Adipocyte (in vitro differentiated cells): ENCODE results near the gene ARMC5.

Experiments
- DNase-seq: peaks from one replicate; pipeline ENCODE4 v3.0.0-alpha.2; 2015; ENCODE audit warnings: low read depth
- H3K27me3 ChIP-seq: replicated peaks from 2 replicates; pipeline ENCODE4 v1.7.0; 2013; ENCODE audit warnings: mild to moderate bottlenecking, low read length, moderate library complexity; ENCODE audit not compliant: control insufficient read depth, insufficient read depth
- H3K36me3 ChIP-seq: 2 replicates; pipeline ENCODE4 v1.7.0; 2013; ENCODE audit warnings: low read length, mild to moderate bottlenecking, moderate library complexity; ENCODE audit not compliant: control insufficient read depth, insufficient read depth, severe bottlenecking
- H3K4me1 ChIP-seq: 2 replicates; pipeline ENCODE4 v1.7.0; 2013; ENCODE audit warnings: mild to moderate bottlenecking, low read length, moderate library complexity; ENCODE audit not compliant: control insufficient read depth, insufficient read depth
- H3K4me3 ChIP-seq: 2 replicates; pipeline ENCODE4 v1.7.0; 2013; ENCODE audit warnings: mild to moderate bottlenecking, low read length, moderate library complexity
- H3K9ac ChIP-seq: 2 replicates; pipeline ENCODE4 v1.7.0; 2013; ENCODE audit warnings: mild to moderate bottlenecking, low read length, moderate library complexity
- H3K9me3 ChIP-seq: 2 replicates; pipeline ENCODE4 v1.7.0; 2013; ENCODE audit warnings: mild to moderate bottlenecking, low read length, moderate library complexity; ENCODE audit not compliant: control insufficient read depth

The ARMC5 gene

GRCh38 chr16:31452631-31453106 is 6.6 kb upstream of the ARMC5 start:
- Histone ChIP-seq H3K27me3 (no peaks in the 10 kb centered on the region), H3K9ac (peak overlapping the region; percentile 77), H3K9me3 (no peaks in the 10 kb centered on the region), H3K4me1 (peaks cover 58% of the 10 kb centered on the region), H3K36me3 (no peaks in the 10 kb centered on the region), H3K4me3 (peak overlapping the region; percentile 63)
- DNase-seq = peak; percentile 90

GRCh38 chr16:31453255-31454204 is 5.8 kb upstream of the ARMC5 start:
- Histone ChIP-seq H3K27me3 (no peaks in the 10 kb centered on the region), H3K36me3 (no peaks in the 10 kb centered on the region), H3K9me3 (no peaks in the 10 kb centered on the region), H3K4me1 (peaks cover 62% of the 10 kb centered on the region), H3K9ac (peak overlapping the region; percentile 77), H3K4me3 (peak overlapping the region; percentile 63)
- peak; percentile 44 for DNase-seq

DNA sequence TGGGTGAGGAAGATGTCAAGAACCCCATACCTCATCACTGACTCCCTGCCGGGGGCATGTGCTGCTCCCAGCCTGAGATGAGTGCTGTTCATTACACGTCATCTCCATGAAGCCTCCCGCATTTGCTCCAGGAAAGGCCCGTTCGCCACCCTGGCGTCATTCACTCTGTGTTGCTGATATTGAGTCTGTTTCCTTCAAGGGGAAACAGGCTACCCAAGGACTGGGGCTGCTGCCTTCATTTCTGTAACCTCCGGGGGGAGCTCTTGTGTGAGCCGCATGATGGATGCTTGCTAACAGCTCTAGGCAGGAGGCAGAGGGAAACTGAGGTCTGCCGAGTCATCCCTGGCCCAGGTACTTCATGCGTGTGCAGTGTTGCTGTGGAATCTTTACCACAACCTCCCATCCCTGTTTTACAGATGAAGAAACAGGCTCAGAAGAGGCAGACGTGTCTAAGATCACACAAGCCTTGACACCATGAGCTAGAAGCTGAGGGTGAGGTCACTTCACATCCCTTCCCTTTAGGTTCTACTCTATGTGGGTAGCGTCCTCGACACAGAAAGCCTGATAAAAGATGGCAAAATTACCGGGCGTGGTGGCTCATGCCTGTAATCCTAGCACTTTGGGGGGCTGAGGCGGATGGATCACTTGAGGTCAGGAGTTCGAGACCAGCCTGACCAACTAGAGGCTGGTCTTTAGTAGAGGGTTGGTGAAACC is 3.5 kb upstream of the ARMC5 start:
- Histone ChIP-seq H3K27me3 (no peaks in the 10 kb centered on the region), H3K9me3 (no peaks in the 10 kb centered on the region), H3K36me3 (no peaks in the 10 kb centered on the region), H3K9ac (peak overlapping the region; percentile 2), H3K4me1 (peaks cover 71% of the 10 kb centered on the region), H3K4me3 (peak overlapping the region; percentile 4)
- DNase-seq = peak; percentile 24

DNA sequence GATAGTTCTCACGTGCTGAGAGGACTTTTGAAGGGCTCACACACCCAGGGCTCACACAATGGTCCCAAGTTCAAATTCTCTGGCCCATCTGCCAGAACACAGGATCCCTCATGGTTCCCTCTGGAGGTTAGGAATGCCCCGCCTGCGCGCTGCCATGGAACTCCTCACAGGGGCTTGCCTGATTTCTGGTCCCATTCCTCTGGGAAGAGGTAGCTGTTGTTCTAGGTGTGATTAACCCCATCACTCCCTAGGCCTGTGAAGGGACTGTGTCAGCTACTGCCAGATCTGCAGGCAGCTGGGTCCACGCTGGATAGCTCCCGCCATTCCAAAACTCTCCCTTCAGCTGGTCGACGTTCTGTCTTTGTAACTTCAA is 2.3 kb upstream of the ARMC5 start:
- Histone ChIP-seq H3K4me3 (peak overlapping the region; percentile 92), H3K36me3 (peaks cover 2% of the 10 kb centered on the region), H3K27me3 (no peaks in the 10 kb centered on the region), H3K4me1 (peaks cover 63% of the 10 kb centered on the region), H3K9me3 (no peaks in the 10 kb centered on the region), H3K9ac (peak overlapping the region; percentile 99)
- no peak for DNase-seq

GRCh38 chr16:31458073-31458843 is 1.0 kb upstream of the ARMC5 start:
- Histone ChIP-seq H3K4me3 (peak overlapping the region; percentile 92), H3K27me3 (no peaks in the 10 kb centered on the region), H3K9ac (peak overlapping the region; percentile 99), H3K9me3 (no peaks in the 10 kb centered on the region), H3K36me3 (peaks cover 13% of the 10 kb centered on the region), H3K4me1 (peaks cover 50% of the 10 kb centered on the region)
- DNase-seq = peak; percentile 65

DNA sequence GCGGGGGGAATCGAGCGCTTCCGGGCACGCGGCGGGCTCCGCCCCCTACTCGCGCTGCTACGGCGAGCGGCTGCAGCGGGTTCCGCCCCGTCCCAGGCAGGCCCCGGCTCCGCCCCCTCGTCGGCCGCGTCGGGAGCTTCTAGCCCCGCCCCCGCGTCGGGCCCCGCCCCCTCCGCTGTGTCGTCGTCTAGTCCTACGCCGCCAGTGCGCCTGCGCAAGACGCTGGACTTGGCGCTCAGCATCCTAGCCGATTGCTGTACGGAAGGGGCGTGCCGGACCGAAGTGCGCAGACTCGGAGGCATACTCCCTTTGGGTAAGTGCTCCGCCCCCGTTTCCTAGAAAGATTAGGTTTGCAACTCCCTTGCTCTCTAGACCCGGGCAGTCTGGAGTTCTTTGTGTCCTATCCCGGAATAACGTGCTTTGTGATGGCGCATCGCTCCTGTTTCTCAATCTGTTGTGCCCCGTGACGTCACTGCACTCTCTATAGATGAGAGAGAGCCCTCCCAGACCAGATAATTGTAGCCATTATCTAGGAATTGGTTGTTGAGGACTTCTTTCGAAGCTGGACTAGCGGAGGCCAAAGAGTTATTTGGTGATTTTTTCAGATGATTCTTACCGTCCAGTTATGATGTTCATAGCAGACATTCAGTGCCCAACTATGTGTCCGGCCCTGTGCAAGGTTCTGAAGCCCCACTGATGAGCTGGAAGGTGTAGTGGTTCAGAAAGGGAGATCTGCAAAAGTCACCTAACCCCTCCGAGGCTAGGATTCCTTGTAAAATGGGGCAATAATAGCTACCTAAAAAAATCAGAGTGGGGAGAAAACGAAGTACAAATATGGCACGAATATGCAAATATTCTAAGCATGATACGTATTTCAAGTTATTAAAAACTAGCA is 633 bp downstream of the ARMC5 start:
- Histone ChIP-seq H3K4me1 (peaks cover 37% of the 10 kb centered on the region), H3K9ac (peak overlapping the region; percentile 99), H3K27me3 (no peaks in the 10 kb centered on the region), H3K4me3 (peak overlapping the region; percentile 92), H3K9me3 (no peaks in the 10 kb centered on the region), H3K36me3 (peaks cover 24% of the 10 kb centered on the region)
- peak; percentile 100 for DNase-seq

DNA sequence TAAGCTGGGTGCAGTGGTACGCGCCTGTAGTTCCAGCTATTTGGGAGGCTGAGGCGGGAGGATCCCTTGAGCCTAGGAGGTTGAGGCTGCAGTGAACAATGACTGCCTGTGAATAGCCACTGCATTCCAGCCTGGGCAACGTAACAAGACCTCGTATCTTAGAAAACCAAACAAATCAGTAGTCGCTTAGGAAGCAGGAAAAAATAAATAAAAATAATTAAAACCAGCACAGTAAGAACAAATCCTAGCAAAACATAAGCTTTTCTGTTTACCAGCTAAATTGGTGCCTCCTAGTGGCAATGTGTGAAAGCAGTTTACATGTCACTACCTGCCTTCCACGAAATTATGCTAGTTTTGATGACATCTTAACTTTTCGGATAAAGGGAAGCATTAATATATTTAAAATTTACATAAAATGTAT is 1.3 kb downstream of the ARMC5 start:
- Histone ChIP-seq H3K4me1 (peaks cover 31% of the 10 kb centered on the region), H3K36me3 (peaks cover 28% of the 10 kb centered on the region), H3K9me3 (no peaks in the 10 kb centered on the region), H3K4me3 (peak overlapping the region; percentile 86), H3K27me3 (no peaks in the 10 kb centered on the region), H3K9ac (peak overlapping the region; percentile 78)
- peak; percentile 87 for DNase-seq

DNA sequence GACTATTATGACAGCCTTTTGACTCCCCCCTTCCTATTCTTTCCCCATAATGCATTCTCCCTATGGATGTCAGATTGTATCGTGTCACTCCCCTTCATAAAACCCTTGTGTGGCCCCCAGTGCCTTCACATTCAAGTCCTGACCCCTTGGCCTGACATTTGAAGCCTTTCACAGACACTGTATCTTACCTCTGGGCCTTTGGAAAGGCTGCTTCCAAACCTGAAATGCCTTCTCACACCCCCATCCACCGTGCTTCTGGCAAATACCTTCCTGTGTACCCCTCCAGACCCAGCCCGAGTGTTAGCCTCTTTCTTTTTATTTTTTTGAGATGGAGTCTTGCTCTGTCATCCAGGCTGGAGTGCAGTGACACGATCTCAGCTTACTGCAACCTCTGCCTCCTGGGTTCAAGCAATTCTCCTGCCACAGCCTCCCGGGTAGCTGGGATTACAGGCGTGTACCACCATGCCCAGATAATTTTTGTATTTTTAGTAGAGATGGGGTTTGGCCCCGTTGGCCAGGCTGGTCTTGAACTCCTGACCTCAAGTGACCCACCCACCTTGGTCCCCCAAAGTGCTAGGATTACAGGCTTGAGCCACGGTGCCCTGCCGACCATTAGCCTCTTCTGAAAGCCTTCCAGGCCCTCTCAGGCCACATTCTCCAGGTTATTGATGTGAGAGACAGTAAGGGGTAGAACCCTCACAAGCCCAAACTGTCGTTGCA is 2.1 kb downstream of the ARMC5 start:
- no peak for DNase-seq
- Histone ChIP-seq H3K9me3 (no peaks in the 10 kb centered on the region), H3K27me3 (no peaks in the 10 kb centered on the region), H3K4me1 (peaks cover 26% of the 10 kb centered on the region), H3K36me3 (peaks cover 31% of the 10 kb centered on the region), H3K9ac (peak overlapping the region; percentile 2), H3K4me3 (no peak overlapping the region)

DNA sequence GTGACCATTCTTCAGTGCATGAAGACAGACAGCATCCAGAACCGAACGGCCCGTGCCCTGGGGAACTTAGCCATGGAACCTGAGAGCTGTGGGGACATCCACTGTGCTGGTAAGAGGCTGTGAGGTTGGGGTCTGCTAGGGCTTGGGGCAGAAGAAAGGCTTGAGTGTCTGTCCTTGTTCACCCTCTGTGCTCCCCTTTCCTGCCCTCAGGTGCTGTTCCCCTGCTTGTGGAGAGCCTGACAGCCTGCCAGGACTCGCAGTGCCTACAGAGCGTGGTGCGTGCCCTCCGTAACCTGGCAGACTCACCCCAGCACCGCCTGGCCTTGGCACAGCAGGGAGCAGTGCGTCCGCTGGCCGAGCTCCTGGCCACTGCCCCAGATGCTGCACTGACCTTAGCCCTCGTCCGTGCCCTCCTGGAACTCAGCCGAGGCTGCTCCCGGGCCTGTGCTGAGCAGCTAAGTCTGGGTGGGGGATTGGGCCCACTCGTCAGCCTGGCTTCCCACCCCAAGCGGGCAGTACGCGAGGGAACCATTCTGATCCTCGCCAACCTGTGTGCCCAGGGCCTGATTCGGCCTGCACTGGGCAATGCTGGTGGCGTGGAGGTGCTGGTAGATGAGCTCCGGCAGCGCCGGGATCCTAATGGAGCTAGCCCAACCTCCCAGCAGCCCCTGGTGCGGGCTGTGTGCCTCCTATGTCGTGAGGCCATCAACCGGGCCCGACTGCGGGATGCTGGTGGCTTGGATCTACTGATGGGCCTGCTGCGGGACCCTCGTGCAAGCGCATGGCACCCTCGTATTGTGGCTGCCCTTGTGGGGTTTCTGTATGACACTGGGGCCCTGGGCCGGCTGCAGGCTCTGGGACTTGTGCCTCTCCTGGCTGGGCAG is 2.9 kb downstream of the ARMC5 start:
- Histone ChIP-seq H3K4me3 (no peak overlapping the region), H3K9ac (no peak overlapping the region), H3K4me1 (peaks cover 18% of the 10 kb centered on the region), H3K9me3 (no peaks in the 10 kb centered on the region), H3K36me3 (peaks cover 36% of the 10 kb centered on the region), H3K27me3 (no peaks in the 10 kb centered on the region)
- DNase-seq = no peak
